SU-DHL-6 (cell line): ENCODE results near the gene MDC1.
A peak's percentile ranks its signal among the peaks of the same experiment; 100 is the strongest.

Experiments used
- H2AFZ ChIP-seq: fragments of 200-600 bp; sonication (generic); 2 replicates; pipeline ENCODE4 v1.6.1; 2014; ENCODE audit warnings: low read depth, mild to moderate bottlenecking, moderate library complexity, mixed read lengths, antibody characterized with exemption, low read length; ENCODE audit not compliant: severe bottlenecking
- H3F3A ChIP-seq: fragments of 200-600 bp; shearing (Covaris generic); 2 replicates; pipeline ENCODE4 v1.6.0; 2016; ENCODE audit warnings: antibody characterized with exemption, mild to moderate bottlenecking; ENCODE audit not compliant: insufficient read depth
- H3K27ac ChIP-seq: fragments of 200-600 bp; sonication (generic); 2 replicates; pipeline ENCODE4 v1.5.1; 2016; ENCODE audit warnings: low read depth, mild to moderate bottlenecking, low read length, moderate library complexity, mixed read lengths
- H3K27me3 ChIP-seq: fragments of 200-600 bp; sonication (generic), shearing (Covaris generic); 2 replicates; pipeline ENCODE4 v1.6.0; 2014; ENCODE audit warnings: mild to moderate bottlenecking, low read length
- H3K36me3 ChIP-seq: fragments of 200-600 bp; sonication (generic); 2 replicates; pipeline ENCODE4 v1.6.1; 2014; ENCODE audit warnings: mild to moderate bottlenecking, low read length, mixed read lengths
- H3K4me2 ChIP-seq: fragments of 300-600, 200-600 bp; shearing (Covaris generic), sonication (generic); 2 replicates; pipeline ENCODE4 v1.6.0; 2014; ENCODE audit warnings: low read length, low read depth, mild to moderate bottlenecking; ENCODE audit not compliant: poor library complexity, severe bottlenecking
- H3K4me3 ChIP-seq: fragments of 200-600 bp; sonication (generic); 2 replicates; pipeline ENCODE4 v1.5.1; 2014; ENCODE audit warnings: antibody characterized with exemption, low read length, mild to moderate bottlenecking, mixed read lengths; ENCODE audit not compliant: insufficient read depth, poor library complexity, severe bottlenecking
- H3K79me2 ChIP-seq: fragments of 200-600 bp; sonication (generic); 2 replicates; pipeline ENCODE4 v1.6.1; 2014; ENCODE audit warnings: mild to moderate bottlenecking, low read length, moderate library complexity; ENCODE audit not compliant: insufficient read depth
- H3K9ac ChIP-seq: fragments of 200-600 bp; sonication (generic); 2 replicates; pipeline ENCODE4 v1.7.0; 2014; ENCODE audit warnings: mild to moderate bottlenecking, low read length
- H3K9me2 ChIP-seq: fragments of 200-600 bp; sonication (generic); replicated peaks from 2 replicates; pipeline ENCODE4 v1.6.1; 2014; ENCODE audit warnings: low read length; ENCODE audit not compliant: insufficient read depth
- H3K9me3 ChIP-seq: fragments of 200-600 bp; sonication (generic); 2 replicates; pipeline ENCODE4 v1.6.1; 2014; ENCODE audit warnings: low read length, mixed read lengths; ENCODE audit not compliant: insufficient read depth
- H4K20me1 ChIP-seq: fragments of 200-600 bp; sonication (generic); 2 replicates; pipeline ENCODE4 v1.6.1; 2014; ENCODE audit warnings: low read depth, mild to moderate bottlenecking, antibody characterized with exemption, low read length, moderate library complexity, mixed read lengths
- CTCF ChIP-seq: fragments of 200-600 bp; sonication (generic); IDR thresholded peaks from one replicate; pipeline ENCODE4 v1.5.1; 2017; ENCODE audit warnings: antibody characterized with exemption, mild to moderate bottlenecking, low read length, moderate library complexity; ENCODE audit not compliant: insufficient read depth, poor library complexity, severe bottlenecking
- EZH2phosphoT487 ChIP-seq: fragments of 200-600 bp; sonication (generic), shearing (Covaris generic); conservative IDR thresholded peaks from 2 replicates; pipeline ENCODE4 v1.6.1; 2018; ENCODE audit warnings: mild to moderate bottlenecking, antibody characterized with exemption, low read length, moderate library complexity, mixed read lengths

Gene MDC1

GRCh38 chr6:30686009-30686907, 30.8 kb downstream of the MDC1 start, which contains the start of gene PPP1R18:
Gene PPP1R18, minus strand, starts transcription at chr6:30686645. Its CDS starts 627 bp downstream, at chr6:30686018.
- Histone ChIP-seq H3F3A (peaks cover 67% of the 10 kb centered on the region), H4K20me1 (no peaks in the 10 kb centered on the region), H3K27me3 (no peaks in the 10 kb centered on the region), H3K9me3 (no peaks in the 10 kb centered on the region), H3K79me2 (peaks cover 59% of the 10 kb centered on the region), H3K4me2 (peak within 1 kb of the TSS; percentile 92), H3K9me2 (no peaks in the 10 kb centered on the region), H3K36me3 (no peaks in the 10 kb centered on the region), H3K9ac (peak within 1 kb of the TSS; percentile 82), H2AFZ (peak within 1 kb of the TSS; percentile 49), H3K4me3 (peak within 1 kb of the TSS; percentile 91), H3K27ac (peak within 1 kb of the TSS; percentile 94)
- TF ChIP-seq CTCF: no peak
- TF ChIP-seq EZH2phosphoT487: no peak

DNA sequence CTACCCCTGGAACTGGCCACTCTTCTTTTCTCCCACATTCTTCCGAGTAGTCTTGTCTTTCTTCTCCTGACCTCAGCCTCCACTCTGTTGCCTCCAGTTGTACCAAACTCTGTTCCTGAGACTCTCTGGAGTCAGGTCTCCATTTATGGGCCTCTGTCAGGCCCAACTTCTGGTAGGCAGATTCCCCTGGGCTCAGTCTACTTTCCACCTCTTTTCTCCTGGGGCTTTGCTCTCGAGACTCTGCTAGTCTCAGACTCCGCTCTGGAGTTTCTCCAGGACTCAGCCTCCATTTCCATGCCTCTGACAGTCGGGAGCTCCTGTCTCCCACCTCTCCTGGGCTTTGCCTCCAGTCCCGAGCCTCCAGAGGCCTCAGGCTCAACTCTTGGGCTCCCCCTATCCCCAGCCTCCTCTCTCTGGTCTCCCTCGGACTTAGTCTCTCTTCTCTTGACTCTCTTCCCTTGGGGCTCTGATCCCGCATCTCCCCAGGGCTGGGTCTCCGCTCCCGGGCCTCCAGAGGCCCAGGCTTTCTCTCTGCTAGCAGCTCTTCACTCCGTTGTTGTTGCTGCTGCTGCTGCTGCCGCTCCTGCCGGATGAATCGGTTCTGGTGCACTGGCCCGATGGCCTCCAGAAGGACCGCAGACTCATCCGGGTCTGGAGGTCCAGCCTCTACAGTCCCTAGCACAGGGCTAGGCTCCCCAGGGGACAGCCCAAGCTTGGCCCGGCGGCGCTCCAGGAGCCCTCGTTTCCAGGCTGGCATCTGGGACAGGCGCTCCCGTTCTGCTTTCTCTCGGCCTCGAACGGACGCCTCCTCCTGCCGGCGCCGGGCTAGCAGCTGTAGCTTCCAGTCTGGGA, 31.7 kb downstream of the MDC1 start:
- H3K27me3 ChIP-seq: no peaks in the 10 kb centered on the region
- H3K9me3 ChIP-seq: no peaks in the 10 kb centered on the region
- H4K20me1 ChIP-seq: no peaks in the 10 kb centered on the region
- H3K4me3 ChIP-seq: peak overlapping the region; percentile 91
- H2AFZ ChIP-seq: no peak overlapping the region
- H3K27ac ChIP-seq: peak overlapping the region; percentile 94
- H3K9ac ChIP-seq: peak overlapping the region; percentile 82
- H3K79me2 ChIP-seq: peaks cover 67% of the 10 kb centered on the region
- H3F3A ChIP-seq: peaks cover 72% of the 10 kb centered on the region
- H3K36me3 ChIP-seq: no peaks in the 10 kb centered on the region
- peak; percentile 64 for TF ChIP-seq CTCF
- no peak for TF ChIP-seq EZH2phosphoT487
- H3K4me2 ChIP-seq: peak overlapping the region; percentile 92
- H3K9me2 ChIP-seq: no peaks in the 10 kb centered on the region

DNA sequence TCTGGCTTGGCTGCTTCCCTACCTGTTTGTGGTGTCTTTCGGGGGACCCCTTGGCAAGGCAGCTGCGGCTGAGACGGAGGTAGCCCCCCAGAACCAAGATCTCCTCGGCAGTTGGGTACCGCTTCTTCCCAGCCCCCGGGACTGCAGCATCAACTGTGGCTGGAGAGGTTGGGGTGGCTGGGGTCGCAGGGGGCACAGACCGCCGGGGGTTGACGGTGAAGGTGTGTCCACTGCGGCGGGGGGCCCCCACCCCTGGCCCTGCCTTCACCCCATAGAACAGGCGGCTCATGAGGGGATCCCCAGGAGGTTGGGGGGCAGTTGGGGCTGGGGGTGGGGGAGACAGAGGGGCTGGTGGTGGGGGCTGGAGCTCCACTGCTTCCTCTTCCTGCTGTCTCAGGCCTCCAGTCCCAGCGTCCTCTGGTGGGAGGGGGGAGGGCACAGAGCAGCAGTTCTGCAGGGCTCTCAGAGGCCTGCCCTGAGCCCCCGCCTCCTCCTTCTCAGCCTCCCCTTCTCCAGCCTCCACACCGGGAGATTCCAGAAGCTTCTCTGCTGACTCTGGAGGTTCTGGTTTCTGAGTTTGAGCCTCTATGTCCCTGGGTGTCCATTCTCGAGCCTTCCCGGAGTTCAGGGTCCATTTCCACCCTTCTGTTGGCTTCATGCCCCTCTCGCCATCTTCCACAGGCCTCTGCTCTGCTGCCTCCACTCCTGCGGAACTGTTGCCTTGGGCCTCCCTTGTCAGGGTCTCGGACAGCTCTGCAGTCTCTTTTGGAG, 32.5 kb downstream of the MDC1 start:
- H3K27me3 ChIP-seq: no peaks in the 10 kb centered on the region
- H3K4me2 ChIP-seq: peak overlapping the region; percentile 92
- peaks cover 68% of the 10 kb centered on the region for H3K79me2 ChIP-seq
- H3K9me3 ChIP-seq: no peaks in the 10 kb centered on the region
- H3F3A ChIP-seq: peaks cover 75% of the 10 kb centered on the region
- no peak overlapping the region for H2AFZ ChIP-seq
- no peak for TF ChIP-seq CTCF
- TF ChIP-seq EZH2phosphoT487: no peak
- H3K9me2 ChIP-seq: no peaks in the 10 kb centered on the region
- peak overlapping the region; percentile 94 for H3K27ac ChIP-seq
- H3K36me3 ChIP-seq: no peaks in the 10 kb centered on the region
- no peaks in the 10 kb centered on the region for H4K20me1 ChIP-seq
- H3K4me3 ChIP-seq: peak overlapping the region; percentile 91
- H3K9ac ChIP-seq: peak overlapping the region; percentile 82
